ENCODE results near the gene CPT1C.
A peak's percentile ranks its signal among the peaks of the same experiment; 100 is the strongest.

CPT1C gene

DNA sequence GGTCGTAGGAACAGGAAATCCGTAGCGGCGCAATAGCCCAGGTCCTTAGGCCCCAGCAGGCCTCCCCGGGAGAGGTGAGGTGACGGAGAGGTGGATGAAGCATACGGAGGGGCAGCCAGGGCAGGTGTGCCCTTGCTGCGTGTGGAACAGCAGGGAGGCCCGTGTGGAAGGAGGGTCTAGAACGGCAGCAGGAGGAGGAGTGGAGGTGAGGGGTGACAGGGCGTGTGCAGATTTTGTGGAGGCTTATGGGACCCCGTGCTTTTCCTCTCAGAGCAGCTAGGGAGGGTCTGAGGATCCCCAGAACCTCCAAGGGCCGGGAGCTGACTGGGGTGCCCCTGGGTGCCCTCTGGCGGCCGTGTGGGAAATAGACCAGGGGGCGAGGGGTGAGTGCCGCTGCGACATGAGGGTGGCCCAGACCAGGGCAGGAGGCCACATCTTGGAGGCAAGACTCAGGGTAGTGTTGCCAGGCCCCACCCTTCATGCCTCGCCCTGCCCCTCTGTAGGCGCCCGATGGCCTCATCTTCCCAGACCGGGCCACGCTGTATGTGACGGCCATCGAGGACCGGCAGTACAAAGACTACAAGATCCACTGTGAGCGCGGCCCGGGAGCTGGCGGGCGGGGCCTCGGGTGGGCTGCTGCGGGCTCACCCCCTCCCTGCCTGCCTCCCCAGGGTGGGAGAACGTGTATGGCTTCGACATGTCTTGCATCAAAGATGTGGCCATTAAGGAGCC is 6.5 kb upstream of the CPT1C start:
- DNase-seq, result no peak

DNA sequence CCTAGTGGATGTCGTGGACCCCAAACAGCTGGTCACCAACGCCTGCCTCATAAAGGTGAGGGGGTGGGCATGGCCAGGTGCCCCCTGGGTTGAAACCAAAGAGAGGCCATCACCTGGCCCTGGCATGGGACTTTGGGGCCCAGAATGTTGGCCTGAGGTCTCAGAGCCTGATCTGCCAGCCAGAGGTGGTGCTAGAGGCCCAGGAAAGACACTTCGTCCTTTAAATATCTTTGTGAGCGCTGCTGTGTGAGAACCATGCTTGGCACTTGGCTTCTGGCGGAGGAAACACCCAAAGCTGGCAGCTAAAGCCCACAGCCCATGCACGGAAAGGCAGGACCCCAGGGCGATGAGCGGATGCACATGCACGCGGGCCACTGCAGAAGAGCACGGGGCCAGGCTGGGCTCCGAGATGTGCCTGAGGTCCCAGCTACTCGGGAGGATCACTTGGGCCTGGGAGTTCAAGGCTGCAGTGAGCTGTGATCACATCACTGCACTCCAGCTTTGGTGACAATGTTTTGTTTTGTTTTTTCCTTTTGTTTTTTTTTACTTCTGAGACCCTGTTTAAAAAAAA is 5.8 kb upstream of the CPT1C start:
- no peak for DNase-seq

DNA sequence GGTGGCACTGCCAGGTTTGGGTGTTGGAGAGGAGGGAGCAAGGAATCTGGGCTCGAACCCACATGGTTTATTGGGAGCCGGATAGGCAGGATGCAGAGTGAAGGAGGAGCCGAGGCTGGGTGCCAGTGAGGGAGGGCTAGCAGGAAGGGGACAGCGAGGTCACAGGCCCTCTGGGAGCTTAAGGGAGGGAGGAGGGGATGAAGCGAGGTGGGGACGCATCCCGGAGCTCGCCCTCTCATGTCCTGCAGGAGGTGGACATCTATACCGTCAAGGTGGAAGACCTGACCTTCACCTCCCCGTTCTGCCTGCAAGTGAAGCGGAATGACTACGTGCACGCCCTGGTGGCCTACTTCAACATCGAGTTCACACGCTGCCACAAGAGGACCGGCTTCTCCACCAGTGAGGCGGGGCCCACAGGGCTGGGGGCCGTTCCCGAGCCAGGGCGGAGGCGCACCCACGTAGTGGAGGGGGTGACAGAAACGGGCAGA is 5.0 kb upstream of the CPT1C start:
- DNase-seq, result no peak

DNA sequence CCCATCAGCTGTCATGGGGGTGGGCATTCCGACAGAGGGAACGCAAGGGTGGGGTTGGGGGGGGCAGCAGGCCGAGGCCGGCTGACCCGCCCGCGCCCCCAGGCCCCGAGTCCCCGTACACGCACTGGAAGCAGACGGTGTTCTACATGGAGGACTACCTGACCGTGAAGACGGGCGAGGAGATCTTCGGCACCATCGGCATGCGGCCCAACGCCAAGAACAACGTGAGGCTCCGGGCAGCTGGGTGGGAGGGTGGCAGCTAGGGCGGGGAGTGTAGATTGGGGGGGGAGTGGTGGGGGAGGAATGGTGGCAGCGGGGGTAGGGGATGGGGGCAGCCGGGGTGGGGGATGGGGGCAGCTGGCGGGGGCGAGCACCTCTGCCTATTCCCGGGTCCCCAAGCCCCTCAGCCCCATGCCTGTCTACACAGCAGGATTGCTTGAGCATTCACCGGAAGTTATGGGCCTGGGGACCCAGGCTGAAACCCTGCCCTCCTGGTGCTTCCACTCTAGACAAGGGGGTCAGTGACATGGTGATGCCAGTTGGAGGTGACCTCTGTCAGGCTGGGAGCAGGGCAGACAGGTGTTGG is 4.3 kb upstream of the CPT1C start:
- no peak for DNase-seq

DNA sequence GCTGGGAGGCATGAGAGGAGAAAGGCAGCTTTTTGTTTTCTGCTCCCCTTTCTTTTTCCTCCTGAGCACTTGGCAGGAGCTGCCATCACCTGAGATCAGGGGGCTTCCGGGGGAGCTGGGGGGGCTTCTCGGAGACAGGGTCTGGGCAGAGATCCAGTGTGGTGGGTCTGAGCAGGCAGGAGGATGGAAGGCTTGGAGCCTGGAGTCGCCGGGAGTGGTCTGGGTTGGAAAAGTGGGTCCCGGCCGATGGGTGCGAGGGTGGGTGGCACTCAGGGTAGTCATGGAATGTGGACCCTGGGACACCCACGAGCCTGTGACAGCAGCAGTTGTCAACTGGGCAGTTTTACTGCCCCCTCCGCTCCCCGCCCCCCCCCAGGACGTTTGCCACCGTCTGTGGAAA is 3.8 kb upstream of the CPT1C start:
- no peak for DNase-seq

DNA sequence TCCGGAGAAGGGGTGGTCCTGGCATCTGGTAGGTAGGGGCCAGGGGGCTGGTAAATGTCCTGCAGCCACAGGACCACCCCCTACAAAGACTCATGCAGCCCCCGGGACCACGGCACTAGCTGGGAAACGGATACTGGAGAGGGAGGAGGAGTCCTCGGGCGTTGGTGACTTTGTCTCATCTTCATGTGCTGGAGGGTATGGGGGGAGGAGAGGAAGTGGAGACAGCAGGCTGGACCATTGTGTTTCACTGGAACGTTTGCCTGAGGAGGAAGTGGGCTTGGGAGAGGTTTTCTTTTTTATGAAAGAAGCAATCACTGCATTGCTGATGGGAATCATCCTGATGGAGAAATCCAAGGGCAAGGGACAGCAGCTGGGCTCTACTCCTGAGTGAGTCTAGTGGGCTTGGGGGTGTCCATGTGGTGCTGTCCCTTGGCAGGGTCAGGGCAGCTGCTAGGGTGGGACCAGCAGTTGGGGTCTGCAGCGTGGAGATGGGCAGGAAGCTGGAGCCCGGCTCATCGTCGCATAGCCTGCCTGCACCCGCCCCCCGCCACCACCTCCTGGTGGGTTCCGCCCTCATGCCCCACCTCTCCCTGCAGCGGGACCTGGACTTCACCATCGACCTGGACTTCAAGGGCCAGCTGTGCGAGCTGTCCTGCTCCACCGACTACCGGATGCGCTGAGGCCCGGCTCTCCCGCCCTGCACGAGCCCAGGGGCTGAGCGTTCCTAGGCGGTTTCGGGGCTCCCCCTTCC is 3.2 kb upstream of the CPT1C start:
- DNase-seq, result no peak

DNA sequence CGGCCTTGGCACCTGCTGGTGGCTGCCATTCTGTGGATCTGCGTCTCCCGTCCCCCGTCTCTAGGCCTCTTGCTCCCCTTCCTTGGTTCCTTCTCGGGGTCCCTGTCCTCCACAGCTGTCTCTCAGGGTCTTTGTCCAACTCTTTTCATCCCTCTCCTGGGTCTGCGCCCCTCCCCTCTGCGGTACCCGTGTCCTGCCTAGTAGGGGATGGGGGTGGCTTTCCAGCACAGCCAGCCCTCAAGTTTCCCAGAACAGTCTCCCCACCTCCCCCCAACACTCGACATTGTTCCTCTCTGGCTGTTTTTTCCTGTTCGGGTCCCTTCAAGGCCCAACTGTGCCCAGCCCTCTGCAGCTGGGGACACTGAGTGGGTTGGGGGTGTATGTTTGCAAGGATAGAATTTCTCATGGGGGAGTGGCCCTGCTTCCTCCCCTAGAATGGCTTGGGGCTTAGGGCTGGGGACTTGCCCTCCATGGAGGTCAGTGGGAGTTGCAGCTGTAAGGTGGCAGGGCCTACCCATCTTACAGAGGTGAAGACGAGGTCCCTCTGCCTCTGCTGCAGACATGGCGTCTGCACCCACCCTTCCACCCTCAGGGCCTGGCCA is 2.3 kb upstream of the CPT1C start:
- no peak for DNase-seq

DNA sequence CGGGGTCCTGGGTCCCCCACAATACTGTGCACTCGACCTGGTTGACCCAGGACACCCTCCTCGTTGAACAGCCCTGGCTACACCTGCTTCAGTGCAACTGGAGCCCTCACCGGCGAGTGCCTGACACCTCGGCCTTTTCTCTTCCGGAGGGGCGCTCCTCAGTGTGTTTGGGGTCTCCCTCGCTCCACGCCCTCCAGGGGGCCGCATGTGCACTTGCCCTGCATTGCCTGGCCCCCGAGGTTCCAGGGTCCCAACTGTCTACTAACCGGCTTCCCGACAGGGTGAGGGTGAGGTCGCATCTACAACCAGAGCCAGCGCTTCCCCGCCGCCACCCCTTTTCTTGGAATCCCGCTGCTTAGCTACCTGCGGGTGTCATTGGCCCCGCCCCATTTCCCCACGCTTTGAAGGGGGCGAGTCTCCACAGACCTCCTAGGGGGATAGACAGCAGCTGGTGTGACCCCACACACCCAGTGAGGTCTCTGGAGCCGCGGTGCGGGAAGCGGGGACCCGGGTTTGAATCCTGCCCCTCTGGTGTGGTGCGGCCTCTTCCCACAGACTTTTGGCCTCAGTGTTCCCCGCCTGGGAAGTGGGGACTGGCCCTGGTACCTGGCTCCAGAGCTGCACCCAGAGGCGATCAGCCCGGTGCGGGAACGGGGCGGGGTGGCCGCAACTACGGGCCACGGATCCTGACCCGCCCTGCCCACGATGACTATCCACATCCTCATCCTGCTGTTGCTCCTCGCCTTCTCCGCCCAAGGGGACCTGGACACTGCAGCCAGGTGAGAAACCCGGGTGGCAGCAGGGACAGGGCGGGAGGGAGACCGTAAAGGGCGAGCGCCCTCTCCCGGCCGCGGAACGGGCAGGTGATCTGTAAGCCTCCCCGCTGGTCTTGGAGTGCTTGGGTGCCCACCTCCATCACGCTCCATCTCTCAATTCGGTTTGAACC is 1.5 kb upstream of the CPT1C start, which contains the start of gene ADM5:
ADM5 (plus strand) TSS at position 462 of the 946 bp plus-strand sequence; CDS start at position 706, 244 bp downstream.
- peak; percentile 66 for DNase-seq

DNA sequence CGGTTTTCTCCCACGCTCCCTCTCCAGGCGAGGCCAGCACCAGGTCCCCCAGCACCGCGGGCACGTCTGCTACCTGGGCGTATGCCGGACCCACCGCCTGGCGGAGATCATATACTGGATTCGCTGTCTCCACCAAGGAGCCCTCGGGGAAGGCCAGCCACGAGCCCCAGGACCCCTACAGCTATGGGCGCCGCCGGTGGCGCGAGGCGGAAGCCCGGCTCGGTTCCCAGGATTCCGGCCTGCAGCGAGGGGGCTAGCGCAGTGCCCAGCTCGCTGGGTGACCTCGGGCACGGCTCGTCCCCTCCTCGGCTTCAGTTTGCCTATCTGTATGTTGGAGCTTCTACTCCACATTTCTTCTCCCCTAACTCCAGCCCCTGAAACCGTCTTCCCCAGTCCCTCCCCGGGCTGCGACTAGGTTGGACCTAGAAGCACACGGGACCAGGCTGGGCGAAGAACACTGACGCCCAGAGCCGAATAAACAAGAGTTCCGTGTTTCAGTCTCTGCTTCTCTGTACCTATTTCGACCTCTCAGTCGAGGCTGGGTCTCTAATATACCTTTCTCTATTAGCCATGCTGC is 749 bp upstream of the CPT1C start:
- DNase-seq, result peak; percentile 68

DNA sequence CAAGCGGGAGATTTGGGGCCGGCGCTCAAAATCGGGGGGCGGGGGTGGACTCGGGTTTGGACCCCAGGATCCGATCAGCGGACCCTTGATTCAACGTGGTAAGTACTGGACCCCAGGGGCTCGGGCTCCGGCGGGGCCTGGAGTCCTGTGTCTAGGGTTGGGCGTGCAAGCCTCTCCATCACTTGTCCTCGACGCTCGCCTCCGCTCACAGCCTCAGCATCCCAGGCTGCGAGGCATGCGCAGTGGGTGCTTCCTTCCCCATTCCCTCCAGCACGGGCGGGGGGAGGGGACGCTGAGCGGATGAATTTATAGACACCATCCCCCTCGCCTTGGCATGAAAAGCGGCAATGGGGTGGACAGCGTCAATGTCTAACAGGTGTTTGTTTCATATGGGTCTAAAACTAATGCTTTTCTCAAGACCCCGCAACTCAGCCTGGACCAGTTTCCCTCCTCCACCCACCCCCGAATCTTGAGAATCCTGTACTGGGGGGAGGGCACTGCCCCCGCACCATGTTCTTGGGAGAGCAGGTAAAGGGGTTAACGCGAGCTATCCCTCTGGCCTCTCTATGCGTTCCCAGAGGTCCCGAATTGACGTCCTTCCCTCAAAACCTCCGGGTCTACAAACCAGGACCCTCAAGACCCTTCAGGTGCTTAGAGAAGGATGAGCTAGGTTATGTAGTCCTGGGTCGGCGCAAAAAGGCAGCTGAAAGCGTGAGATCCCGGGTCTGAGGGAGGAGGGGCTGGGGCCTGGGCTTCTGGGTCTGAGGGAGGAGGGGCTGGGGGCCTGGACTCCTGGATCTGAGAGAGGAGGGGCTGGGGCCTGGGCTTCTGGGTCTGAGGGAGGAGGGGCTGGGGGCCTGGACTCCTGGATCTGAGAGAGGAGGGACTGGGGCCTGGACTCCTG is 579 bp downstream of the CPT1C start:
- peak; percentile 83 for DNase-seq

DNA sequence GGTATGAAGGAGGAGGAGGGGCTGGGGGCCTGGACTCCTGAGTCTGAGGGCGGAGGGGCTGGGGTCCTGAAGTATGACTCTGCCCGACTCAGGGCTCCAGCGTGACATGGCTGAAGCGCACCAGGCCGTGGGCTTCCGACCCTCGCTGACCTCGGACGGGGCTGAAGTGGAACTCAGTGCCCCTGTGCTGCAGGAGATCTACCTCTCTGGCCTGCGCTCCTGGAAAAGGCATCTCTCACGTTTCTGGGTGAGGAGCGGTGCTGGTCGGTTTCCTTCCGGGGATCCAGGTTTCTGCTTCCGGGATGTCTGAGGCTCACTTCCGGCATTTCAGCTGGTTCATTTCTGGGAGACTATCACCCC is 1.2 kb downstream of the CPT1C start:
- no peak for DNase-seq

DNA sequence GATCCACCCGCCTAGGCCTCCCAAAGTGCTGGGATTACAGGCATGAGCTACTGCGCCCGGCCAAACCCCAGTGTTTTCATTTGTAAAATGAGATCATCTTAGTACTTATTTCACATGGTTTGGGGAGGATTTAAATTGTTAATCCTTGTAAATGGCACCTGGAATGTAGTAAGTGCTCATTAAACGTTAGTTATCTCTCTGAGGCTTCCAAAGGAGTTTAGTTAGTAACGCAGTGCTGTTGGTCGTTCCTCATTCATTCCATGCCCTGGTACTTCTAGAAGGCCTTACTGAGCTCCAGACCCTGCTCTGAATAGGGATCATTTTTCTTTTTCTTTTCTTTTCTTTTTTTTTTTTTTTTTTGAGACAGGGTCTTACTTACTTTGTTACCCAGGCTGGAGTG is 5.2 kb downstream of the CPT1C start:
- DNase-seq, result no peak

DNA sequence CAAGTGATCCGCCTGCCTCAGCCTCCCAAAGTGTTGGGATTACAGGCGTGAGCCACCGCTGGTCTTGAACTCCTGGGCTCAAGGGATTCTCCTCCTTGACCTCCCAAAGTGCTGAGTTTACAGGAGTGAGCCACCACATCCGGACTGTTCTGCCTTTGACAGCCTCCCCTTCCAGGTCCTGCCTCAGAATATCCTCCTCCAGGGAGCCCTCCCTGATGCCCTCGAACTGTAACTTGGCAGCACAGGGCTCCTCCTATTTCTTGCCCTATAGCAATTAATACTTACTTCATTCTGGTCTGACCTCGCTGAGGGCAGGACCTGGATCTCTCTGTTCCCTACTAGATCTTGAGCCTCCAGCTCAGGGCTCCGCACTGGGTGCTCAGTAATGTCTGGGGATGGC is 5.9 kb downstream of the CPT1C start:
- no peak for DNase-seq

DNA sequence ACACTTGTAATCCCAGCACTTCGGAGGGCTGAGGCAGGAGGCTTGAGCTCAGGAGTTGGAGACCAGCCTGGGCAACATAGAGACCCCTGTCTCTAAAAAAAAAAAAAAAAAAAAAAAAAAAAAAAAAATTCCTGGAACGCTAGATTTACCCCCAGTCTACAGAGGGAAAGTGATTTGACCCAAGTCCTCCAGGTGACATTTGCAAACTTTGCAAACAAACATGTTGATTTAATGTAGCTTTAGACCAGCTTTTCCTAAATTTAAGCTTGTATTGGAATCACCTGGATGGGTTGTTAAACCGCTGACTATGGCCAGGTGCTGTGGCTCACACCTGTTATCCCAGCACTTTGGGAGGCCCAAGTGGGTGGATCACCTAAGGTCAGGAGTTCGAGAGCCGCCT is 8.4 kb downstream of the CPT1C start:
- no peak for DNase-seq

DNA sequence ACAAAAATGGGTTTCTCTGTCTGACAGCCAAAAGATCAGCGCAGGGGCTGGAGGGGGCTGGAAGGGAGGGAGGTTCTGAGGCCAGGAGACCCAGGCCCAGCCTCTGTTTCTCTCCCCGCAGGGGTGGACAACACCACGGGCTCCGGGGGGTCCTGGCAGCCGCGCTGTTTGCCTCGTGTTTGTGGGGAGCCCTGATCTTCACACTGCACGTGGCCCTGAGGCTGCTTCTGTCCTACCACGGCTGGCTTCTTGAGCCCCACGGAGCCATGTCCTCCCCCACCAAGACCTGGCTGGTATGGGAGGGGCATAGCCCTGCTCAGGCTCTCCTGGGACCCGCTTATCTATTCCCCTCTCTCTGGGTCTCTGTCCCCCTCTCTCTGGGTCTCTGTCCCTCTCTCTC is 9.6 kb downstream of the CPT1C start:
- no peak for DNase-seq

DNA sequence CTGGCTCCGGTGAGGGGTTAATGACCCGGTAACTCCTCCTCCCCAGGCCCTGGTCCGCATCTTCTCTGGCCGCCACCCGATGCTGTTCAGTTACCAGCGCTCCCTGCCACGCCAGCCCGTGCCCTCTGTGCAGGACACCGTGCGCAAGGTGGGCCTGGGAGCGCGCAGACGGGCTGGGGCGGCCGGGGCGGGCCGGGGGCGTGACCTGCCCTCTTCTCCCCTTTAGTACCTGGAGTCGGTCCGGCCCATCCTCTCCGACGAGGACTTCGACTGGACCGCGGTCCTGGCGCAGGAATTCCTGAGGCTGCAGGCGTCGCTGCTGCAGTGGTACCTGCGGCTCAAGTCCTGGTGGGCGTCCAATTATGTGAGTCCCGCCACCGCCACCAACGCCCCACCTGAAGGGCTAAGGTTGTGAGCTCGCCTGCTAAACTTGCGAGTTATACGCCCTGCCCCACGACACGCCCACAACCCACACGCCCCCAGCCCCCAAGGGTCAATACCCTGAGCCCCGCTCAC is 10.4 kb downstream of the CPT1C start:
- DNase-seq, result no peak

DNA sequence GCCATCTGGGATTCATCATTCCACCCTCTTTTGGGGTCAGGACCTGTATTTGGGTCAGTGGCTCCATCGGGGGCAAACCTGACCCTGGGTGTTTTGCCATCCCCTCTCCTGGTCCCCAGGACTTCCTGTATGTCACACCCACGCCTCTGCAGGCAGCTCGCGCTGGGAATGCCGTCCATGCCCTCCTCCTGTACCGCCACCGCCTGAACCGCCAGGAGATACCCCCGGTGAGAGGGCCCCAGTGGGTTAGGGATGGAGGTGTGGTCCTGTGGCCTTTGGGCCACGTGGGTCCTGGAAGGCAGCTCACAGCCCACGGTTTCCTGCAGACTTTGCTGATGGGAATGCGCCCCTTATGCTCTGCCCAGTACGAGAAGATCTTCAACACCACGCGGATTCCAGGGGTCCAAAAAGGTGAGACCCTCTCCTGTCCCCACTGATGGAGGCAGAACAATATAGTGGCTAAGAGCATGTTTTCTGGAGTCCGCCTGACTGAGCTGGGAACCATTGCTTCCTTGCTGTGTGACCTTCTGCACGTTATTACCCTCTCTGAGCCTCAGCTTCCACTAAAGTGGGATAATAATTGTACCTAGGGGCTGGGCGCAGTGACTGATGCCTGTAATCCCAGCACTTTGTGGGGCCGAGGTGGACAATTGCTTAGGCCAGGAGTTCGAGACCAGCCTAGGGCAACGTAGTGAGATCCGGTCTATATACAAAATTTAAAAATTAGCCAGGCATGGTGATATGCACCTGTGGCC is 14.1 kb downstream of the CPT1C start:
- no peak for DNase-seq

DNA sequence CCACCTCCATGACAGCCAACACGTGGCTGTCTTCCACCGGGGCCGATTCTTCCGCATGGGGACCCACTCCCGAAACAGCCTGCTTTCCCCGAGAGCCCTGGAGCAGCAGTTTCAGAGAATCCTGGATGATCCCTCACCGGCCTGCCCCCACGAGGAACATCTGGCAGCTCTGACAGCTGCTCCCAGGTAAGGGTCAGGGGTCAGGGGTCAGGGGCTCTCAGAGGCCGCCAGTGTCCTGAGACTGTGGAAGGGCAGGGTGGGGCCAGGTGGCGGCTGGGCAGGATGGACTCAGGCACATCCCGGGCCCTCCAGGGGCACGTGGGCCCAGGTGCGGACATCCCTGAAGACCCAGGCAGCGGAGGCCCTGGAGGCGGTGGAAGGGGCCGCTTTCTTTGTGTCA is 15.0 kb downstream of the CPT1C start:
- no peak for DNase-seq

DNA sequence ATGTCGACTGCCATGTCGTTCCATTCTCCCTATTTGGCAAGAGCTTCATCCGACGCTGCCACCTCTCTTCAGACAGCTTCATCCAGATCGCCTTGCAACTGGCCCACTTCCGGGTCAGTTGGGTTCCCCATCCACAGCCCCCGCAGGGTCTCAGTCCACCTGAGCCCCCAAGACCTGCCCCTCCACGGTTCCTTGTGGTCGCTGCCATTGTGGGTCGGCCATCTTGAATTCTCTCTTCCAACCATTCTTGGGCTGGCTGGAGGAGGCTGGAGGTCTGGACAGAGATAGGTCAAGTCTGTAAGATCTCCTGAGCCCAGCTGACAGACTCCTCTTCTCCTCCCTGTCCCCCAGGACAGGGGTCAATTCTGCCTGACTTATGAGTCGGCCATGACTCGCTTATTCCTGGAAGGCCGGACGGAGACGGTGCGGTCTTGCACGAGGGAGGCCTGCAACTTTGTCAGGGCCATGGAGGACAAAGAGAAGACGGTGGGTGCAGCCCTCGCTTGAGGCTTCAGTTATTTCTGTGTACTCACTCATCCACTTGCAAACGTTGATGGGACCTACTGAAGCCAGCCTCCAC is 19.5 kb downstream of the CPT1C start:
- DNase-seq, result no peak
